GM23338 (cell line): ENCODE results near the gene BABAM1. TPM values are rescaled to one million over a fixed set of nuclear protein-coding genes. Genes with fewer than 3 reads are reported as not detected.

ENCODE experiments used
- ATAC-seq: fragments of 200-7000 bp; cut with Tn5 transposase; 3 replicates; pipeline ENCODE4 v1.9.1; 2020
- DNase-seq: peaks from one replicate; pipeline ENCODE4 v3.0.0-alpha.2; 2015; ENCODE audit warnings: low spot score
- H2AFZ ChIP-seq: fragments of 200-600 bp; sonication (generic); 2 replicates; pipeline ENCODE4 v1.8.0; 2016; ENCODE audit warnings: antibody characterized with exemption, mild to moderate bottlenecking, moderate library complexity
- H3F3A ChIP-seq: fragments of 200-600 bp; sonication (generic); replicated peaks from 2 replicates; pipeline ENCODE4 v1.8.0; 2017; ENCODE audit warnings: antibody characterized with exemption, mixed run types, low read depth
- H3K27ac ChIP-seq: fragments of 200-600 bp; sonication (generic); 2 replicates; pipeline ENCODE4 v1.6.1; 2016; ENCODE audit warnings: low read depth
- H3K27me3 ChIP-seq: fragments of 200-600 bp; sonication (generic); 2 replicates; pipeline ENCODE4 v1.8.0; 2016; ENCODE audit warnings: mild to moderate bottlenecking, mixed run types, moderate library complexity; ENCODE audit not compliant: insufficient read depth
- H3K36me3 ChIP-seq: fragments of 200-600 bp; sonication (generic); 2 replicates; pipeline ENCODE4 v1.8.0; 2016; ENCODE audit warnings: mild to moderate bottlenecking; ENCODE audit not compliant: insufficient read depth
- H3K4me1 ChIP-seq: fragments of 200-600 bp; sonication (generic); 2 replicates; pipeline ENCODE4 v1.8.0; 2016; ENCODE audit warnings: mild to moderate bottlenecking, moderate library complexity; ENCODE audit not compliant: insufficient read depth
- H3K4me2 ChIP-seq: fragments of 200-600 bp; sonication (generic); 2 replicates; pipeline ENCODE4 v1.7.1; 2017; ENCODE audit warnings: mixed run types
- H3K4me3 ChIP-seq: fragments of 200-600 bp; sonication (generic); 2 replicates; pipeline ENCODE4 v1.6.1; 2016; ENCODE audit warnings: mixed run types
- H3K79me2 ChIP-seq: fragments of 200-600 bp; sonication (generic); replicated peaks from 2 replicates; pipeline ENCODE4 v1.8.0; 2017; ENCODE audit warnings: mild to moderate bottlenecking; ENCODE audit not compliant: insufficient read depth
- H3K9me2 ChIP-seq: fragments of 200-600 bp; sonication (generic); 2 replicates; pipeline ENCODE4 v1.8.0; 2017; ENCODE audit not compliant: insufficient read depth
- H4K20me1 ChIP-seq: fragments of 200-600 bp; sonication (generic); replicated peaks from 2 replicates; pipeline ENCODE4 v1.8.0; 2017; ENCODE audit warnings: mild to moderate bottlenecking; ENCODE audit not compliant: insufficient read depth
- H3K27ac Mint-ChIP-seq: 2 replicates; pipeline ENCODE4 v1.8.0; 2020; ENCODE audit warnings: inconsistent platforms, mild to moderate bottlenecking, moderate library complexity, mixed read lengths
- H3K27me3 Mint-ChIP-seq: 3 replicates; pipeline ENCODE4 v1.8.0; 2022; ENCODE audit warnings: low read depth, mild to moderate bottlenecking, moderate library complexity, mixed read lengths, inconsistent platforms; ENCODE audit not compliant: insufficient read depth, poor library complexity
- H3K36me3 Mint-ChIP-seq: 3 replicates; pipeline ENCODE4 v1.8.0; 2021; ENCODE audit warnings: low read depth, mild to moderate bottlenecking, inconsistent platforms, moderate library complexity, mixed read lengths
- H3K4me1 Mint-ChIP-seq: 3 replicates; pipeline ENCODE4 v1.8.0; 2020; ENCODE audit warnings: mild to moderate bottlenecking, inconsistent platforms, mixed read lengths
- H3K4me3 Mint-ChIP-seq: 3 replicates; pipeline ENCODE4 v1.8.0; 2021; ENCODE audit warnings: moderate library complexity, mild to moderate bottlenecking, inconsistent platforms, mixed read lengths
- H3K9me3 Mint-ChIP-seq: 3 replicates; pipeline ENCODE4 v1.8.0; 2020; ENCODE audit warnings: moderate library complexity, mild to moderate bottlenecking, inconsistent platforms, mixed read lengths
- CTCF ChIP-seq, 2 experiments: fragments of 200-600 bp in 1 of 2; sonication (generic) in 1 of 2; conservative IDR thresholded peaks; 2 replicates each; pipeline versions ENCODE4 v1.5.1 to v1.6.1; 2016 to 2017; ENCODE audit warnings: antibody characterized with exemption in 2 of 2, low read depth in 2 of 2, mild to moderate bottlenecking in 2 of 2, moderate library complexity in 1 of 2
- ETS1 ChIP-seq: IDR thresholded peaks from 2 replicates; pipeline ENCODE4 v1.6.1; 2016; ENCODE audit warnings: antibody characterized with exemption
- EZH2 ChIP-seq: fragments of 200-600 bp; sonication (generic); IDR thresholded peaks from one replicate; pipeline ENCODE4 v1.8.0; 2017; ENCODE audit warnings: antibody characterized with exemption, mild to moderate bottlenecking, low read depth; ENCODE audit not compliant: unreplicated experiment
- JUNB ChIP-seq: IDR thresholded peaks from one replicate; pipeline ENCODE4 v1.6.1; 2016; ENCODE audit warnings: antibody characterized with exemption; ENCODE audit not compliant: unreplicated experiment
- NANOG ChIP-seq: IDR thresholded peaks from 2 replicates; pipeline ENCODE4 v1.6.1; 2016; ENCODE audit warnings: antibody characterized with exemption, borderline replicate concordance
- POLR2AphosphoS5 ChIP-seq: IDR thresholded peaks from 2 replicates; pipeline ENCODE4 v1.6.1; 2016; ENCODE audit warnings: antibody characterized with exemption, low read depth
- STAT1 ChIP-seq: IDR thresholded peaks from one replicate; pipeline ENCODE4 v1.6.1; 2016; ENCODE audit warnings: antibody characterized with exemption; ENCODE audit not compliant: unreplicated experiment
- ZNF114 ChIP-seq: fragments of 250-450 bp; sonication (Bioruptor Pico); IDR thresholded peaks from 2 replicates; pipeline ENCODE4 v1.5.0; 2020; ENCODE audit warnings: mild to moderate bottlenecking, moderate library complexity
- ZNF331 ChIP-seq: fragments of 250-450 bp; sonication (Bioruptor Pico); IDR thresholded peaks from 2 replicates; pipeline ENCODE4 v1.5.0; 2020; ENCODE audit warnings: low read depth, mild to moderate bottlenecking, moderate library complexity
- ZNF462 ChIP-seq: fragments of 250-450 bp; sonication (Bioruptor Pico); IDR thresholded peaks from 2 replicates; pipeline ENCODE4 v1.5.0; 2020; ENCODE audit warnings: mild to moderate bottlenecking, moderate library complexity
- polyA plus RNA-seq: library from polyadenylated mRNA; unstranded; fragments of >200 nt; fragmentation: Nextera tagmentation; extraction: Ambion mirVana; gene quantifications from 2 replicates; pipeline ENCODE4 v1.2.1, GENCODE V29; 2016
- total RNA-seq: library from RNA; depleted of rRNA; stranded (reverse); fragments of >200 nt; shearing (Covaris generic); gene quantifications from 2 replicates; pipeline ENCODE4 v1.2.3, GENCODE V29; 2014

The BABAM1 gene
- total and polyA plus RNA-seq, 2 experiments from 2014 or later = 78.1 to 95.0 TPM

GRCh38 chr19:17282488-17283125 is 15.4 kb downstream of the BABAM1 start (continued):
- TF ChIP-seq CTCF (conservative IDR thresholded peaks at IDR 0.05; ENCODE audit: low read depth in 2 of 2) (peak; percentile 66 to 95), JUNB (no peak), ETS1 (no peak), ZNF331 (no peak)

GRCh38 chr19:17283504-17283996 is 16.3 kb downstream of the BABAM1 start:
- H3K36me3 Mint-ChIP-seq = peaks cover 32% of the 10 kb centered on the region
- peaks cover 4% of the 10 kb centered on the region; the same call in 1 of the 2 replicates for H4K20me1 ChIP-seq
- no peak overlapping the region for H3K4me2 ChIP-seq
- H3K27me3 Mint-ChIP-seq = peaks cover 6% of the 10 kb centered on the region
- H3K9me2 ChIP-seq = no peaks in the 10 kb centered on the region
- no peak overlapping the region for H3K4me3 Mint-ChIP-seq
- no peak overlapping the region for H3K27ac ChIP-seq
- no peaks in the 10 kb centered on the region for H3K79me2 ChIP-seq
- H3K36me3 ChIP-seq = no peaks in the 10 kb centered on the region
- no peak overlapping the region for H3K27ac Mint-ChIP-seq
- H3K27me3 ChIP-seq = peaks cover 6% of the 10 kb centered on the region; the same call in 1 of the 2 replicates
- peaks cover 24% of the 10 kb centered on the region for H3F3A ChIP-seq
- H3K4me1 Mint-ChIP-seq = peaks cover 2% of the 10 kb centered on the region; the same call in 2 of the 3 replicates
- H3K9me3 Mint-ChIP-seq = no peaks in the 10 kb centered on the region
- H3K4me3 ChIP-seq = no peak overlapping the region
- no peak for ATAC-seq
- DNase-seq = no peak
- H2AFZ ChIP-seq = no peak overlapping the region
- H3K4me1 ChIP-seq = no peaks in the 10 kb centered on the region
- TF ChIP-seq ZNF331 = no peak
- TF ChIP-seq ETS1 = no peak
- no peak for TF ChIP-seq ZNF462 (CRISPR knock-in tag)
- TF ChIP-seq STAT1 = no peak
- TF ChIP-seq EZH2 = no peak
- TF ChIP-seq ZNF114 = no peak
- TF ChIP-seq NANOG = no peak
- no peak for TF ChIP-seq CTCF (conservative IDR thresholded peaks at IDR 0.05; ENCODE audit: low read depth in 2 of 2)
- TF ChIP-seq POLR2AphosphoS5 = no peak
- TF ChIP-seq JUNB = no peak
